SK-MEL-5 (cell line): ENCODE data around the gene COPS2. TPM values are rescaled to one million over a fixed set of nuclear protein-coding genes. Genes with fewer than 3 reads are reported as not detected.

ENCODE experiments used
- DNase-seq: peaks from one replicate; pipeline ENCODE4 v3.0.0-alpha.2; 2016; ENCODE audit warnings: low read depth, low spot score
- in situ Hi-C: cut with HindIII; loops from 2 replicates; pipeline ENCODE4 v1.10.0; 2016; ENCODE audit warnings: low sequenced_read_pairs, high pct_unique_total_duplicates, low pct_unique_long_range_greater_than_20kb
- total RNA-seq: library from RNA; depleted of rRNA; stranded (reverse); fragments of >200 nt; shearing (Covaris generic); gene quantifications from 2 replicates; pipeline ENCODE4 v1.2.3, GENCODE V29; 2014

COPS2 gene
- total RNA-seq, 1 experiment from 2014 or later: 88.8 TPM

- peak; percentile 95 for DNase-seq
- in situ Hi-C loops: no loop called here
Measured at GRCh38 chr15:49169880-49170597, 14.6 kb upstream of the COPS2 start, which contains the start of gene GALK2. GALK2 (plus strand) TSS chr15:49170247; CDS start chr15:49170323, 76 bp downstream.

GRCh38 chr15:49168016-49168415 is 12.6 kb upstream of the COPS2 start:
- in situ Hi-C loops: no loop called here

GRCh38 chr15:49164865-49165264 is 9.5 kb upstream of the COPS2 start:
- DNase-seq: no peak
- in situ Hi-C loops: no loop called here

More at GRCh38 chr15:49168016-49168415, 12.6 kb upstream of the COPS2 start:
- DNase-seq: no peak

GRCh38 chr15:49163678-49164077 is 8.3 kb upstream of the COPS2 start:
- DNase-seq: no peak
- in situ Hi-C loops: no loop called here

- no peak for DNase-seq
- in situ Hi-C loops: no loop called here
Measured at GRCh38 chr15:49155834-49156627, 632 bp upstream of the COPS2 start.

GRCh38 chr15:49154799-49155109 is 645 bp downstream of the COPS2 start:
- in situ Hi-C loops: no loop called here

GRCh38 chr15:49154359-49154758 is 1.0 kb downstream of the COPS2 start:
- in situ Hi-C loops: no loop called here
- no peak for DNase-seq

More at GRCh38 chr15:49154799-49155109, 645 bp downstream of the COPS2 start:
- no peak for DNase-seq

GRCh38 chr15:49152552-49153312 is 2.7 kb downstream of the COPS2 start:
- in situ Hi-C loops: no loop called here
- no peak for DNase-seq

GRCh38 chr15:49151831-49152230 is 3.6 kb downstream of the COPS2 start:
- DNase-seq: no peak
- in situ Hi-C loops: no loop called here

GRCh38 chr15:49148727-49149126 is 6.7 kb downstream of the COPS2 start:
- no peak for DNase-seq
- in situ Hi-C loops: no loop called here

GRCh38 chr15:49148298-49148697 is 7.1 kb downstream of the COPS2 start:
- in situ Hi-C loops: no loop called here
- DNase-seq: no peak

- in situ Hi-C loops: no loop called here
- peak; percentile 76 for DNase-seq
Measured at GRCh38 chr15:49145651-49146609, 9.5 kb downstream of the COPS2 start.

- no peak for DNase-seq
- in situ Hi-C loops: no loop called here
Measured at GRCh38 chr15:49137861-49138260, 17.5 kb downstream of the COPS2 start.

GRCh38 chr15:49135911-49136310 is 19.5 kb downstream of the COPS2 start:
- in situ Hi-C loops: no loop called here
- no peak for DNase-seq

- no peak for DNase-seq
- in situ Hi-C loops: no loop called here
Measured at GRCh38 chr15:49135342-49135857, 20.0 kb downstream of the COPS2 start.

GRCh38 chr15:49134683-49135341 is 20.6 kb downstream of the COPS2 start:
- in situ Hi-C loops: no loop called here
- no peak for DNase-seq

GRCh38 chr15:49131403-49131802 is 24.0 kb downstream of the COPS2 start:
- DNase-seq: peak; percentile 11
- in situ Hi-C loops: no loop called here
